ENCODE data around the gene GNB3.
"Not testable (repeated sequence)": the region's sequence is repeated elsewhere in the genome, so short reads cannot be mapped to it uniquely, and the experiment has no call there.

The GNB3 gene

GRCh38 chr12:6863586-6864321 lies 23.0 kb downstream of the GNB3 start:
- no peak for DNase-seq

GRCh38 chr12:6865307-6865706 lies 24.6 kb downstream of the GNB3 start:
- not testable (repeated sequence) for DNase-seq

GRCh38 chr12:6866163-6866919 lies 25.6 kb downstream of the GNB3 start:
- DNase-seq, result no peak

GRCh38 chr12:6866920-6867412 lies 26.2 kb downstream of the GNB3 start:
- DNase-seq, result no peak

GRCh38 chr12:6867413-6868210 lies 26.9 kb downstream of the GNB3 start, which contains the start of gene TPI1:
TSS of gene TPI1 (plus strand) at chr12:6867531. CDS start at chr12:6867567, 36 bp downstream.
- DNase-seq, result peak; percentile 84

- DNase-seq, result peak; percentile 25
Measured at GRCh38 chr12:6868211-6869048, 27.7 kb downstream of the GNB3 start.

- peak; percentile 91 for DNase-seq
Measured at GRCh38 chr12:6869049-6870021, 28.6 kb downstream of the GNB3 start.

- not testable (repeated sequence) for DNase-seq
Measured at GRCh38 chr12:6870304-6870703, 29.6 kb downstream of the GNB3 start.

- DNase-seq, result peak; percentile 65
Measured at GRCh38 chr12:6871052-6871957, 30.6 kb downstream of the GNB3 start.

GRCh38 chr12:6872073-6873048 lies 31.6 kb downstream of the GNB3 start:
- peak; percentile 90 for DNase-seq

GRCh38 chr12:6873094-6874014 lies 32.6 kb downstream of the GNB3 start, which contains the start of gene SPSB2:
TSS of gene SPSB2 (minus strand) at chr12:6873303. CDS start at chr12:6872901, 402 bp downstream.
- peak; percentile 99 for DNase-seq

GRCh38 chr12:6874015-6874368 lies 33.3 kb downstream of the GNB3 start:
- DNase-seq, result not testable (repeated sequence)

- not testable (repeated sequence) for DNase-seq
Measured at GRCh38 chr12:6879824-6880223, 39.1 kb downstream of the GNB3 start.

- no peak for DNase-seq
Measured at GRCh38 chr12:6883252-6883651, 42.5 kb downstream of the GNB3 start.

GRCh38 chr12:6883683-6884082 lies 43.0 kb downstream of the GNB3 start:
- no peak for DNase-seq

- DNase-seq, result no peak
Measured at GRCh38 chr12:6884539-6884938, 43.8 kb downstream of the GNB3 start.

Measured in activated CD4-positive, alpha-beta T cell treated with anti-CD3 and anti-CD28 coated beads for 48 hours (primary cell).